ENCODE results near the gene JADE3.

DNA sequence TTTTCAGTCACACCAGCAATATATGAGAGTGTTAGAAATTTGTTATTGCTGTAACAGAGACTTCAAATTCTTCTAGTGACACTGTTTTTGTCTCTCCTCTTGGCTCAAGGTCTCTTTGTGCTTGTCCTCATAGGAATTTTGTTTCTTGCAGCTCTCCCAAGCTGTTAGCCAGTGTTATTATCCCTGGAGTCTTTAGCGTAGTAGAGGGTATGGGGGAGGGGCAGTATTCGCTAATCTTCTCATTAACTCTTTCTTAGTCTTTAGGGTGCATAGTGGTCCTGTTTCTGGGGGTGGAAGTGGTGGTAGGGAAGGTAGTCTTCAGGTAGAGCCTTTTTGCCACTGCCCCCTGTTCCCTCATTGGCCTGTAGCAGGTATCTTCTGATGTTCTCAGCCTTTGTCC lies 79.4 kb downstream of the JADE3 start:
- TF ChIP-seq POLR2A (IDR thresholded peaks at IDR 0.05), result no peak
- TF ChIP-seq, protein P1, sequence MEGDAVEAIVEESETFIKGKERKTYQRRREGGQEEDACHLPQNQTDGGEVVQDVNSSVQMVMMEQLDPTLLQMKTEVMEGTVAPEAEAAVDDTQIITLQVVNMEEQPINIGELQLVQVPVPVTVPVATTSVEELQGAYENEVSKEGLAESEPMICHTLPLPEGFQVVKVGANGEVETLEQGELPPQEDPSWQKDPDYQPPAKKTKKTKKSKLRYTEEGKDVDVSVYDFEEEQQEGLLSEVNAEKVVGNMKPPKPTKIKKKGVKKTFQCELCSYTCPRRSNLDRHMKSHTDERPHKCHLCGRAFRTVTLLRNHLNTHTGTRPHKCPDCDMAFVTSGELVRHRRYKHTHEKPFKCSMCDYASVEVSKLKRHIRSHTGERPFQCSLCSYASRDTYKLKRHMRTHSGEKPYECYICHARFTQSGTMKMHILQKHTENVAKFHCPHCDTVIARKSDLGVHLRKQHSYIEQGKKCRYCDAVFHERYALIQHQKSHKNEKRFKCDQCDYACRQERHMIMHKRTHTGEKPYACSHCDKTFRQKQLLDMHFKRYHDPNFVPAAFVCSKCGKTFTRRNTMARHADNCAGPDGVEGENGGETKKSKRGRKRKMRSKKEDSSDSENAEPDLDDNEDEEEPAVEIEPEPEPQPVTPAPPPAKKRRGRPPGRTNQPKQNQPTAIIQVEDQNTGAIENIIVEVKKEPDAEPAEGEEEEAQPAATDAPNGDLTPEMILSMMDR (IDR thresholded peaks at IDR 0.05), result no peak

Measured in esophagus squamous epithelium (tissue), 4 donors.